ENCODE data around the gene CD47. TPM values are rescaled to one million over a fixed set of nuclear protein-coding genes. Genes with fewer than 3 reads are reported as not detected.
A peak's percentile ranks its signal among the peaks of the same experiment; 100 is the strongest.

Gene CD47
- total and polyA plus RNA-seq, 4 donors = 79.0 to 232 (median 94.3) TPM

GRCh38 chr3:108130236-108130635 lies 39.4 kb upstream of the CD47 start:
- Histone ChIP-seq H3K4me3 (ENCODE audit: low read depth, low read length) (no peak overlapping the region), H3K27ac (ENCODE audit: low read depth, low read length) (no peak overlapping the region), H3K4me1 (ENCODE audit: control insufficient read depth, insufficient read depth, low read length) (no peaks in the 10 kb centered on the region), H3K9me3 (ENCODE audit: control insufficient read depth, insufficient read depth, low read length) (no peaks in the 10 kb centered on the region), H3K36me3 (ENCODE audit: control insufficient read depth, insufficient read depth, low read length) (no peaks in the 10 kb centered on the region), H3K27me3 (ENCODE audit: control insufficient read depth, insufficient read depth, low read length) (no peaks in the 10 kb centered on the region)
- WGBS (ENCODE audit: insufficient coverage) = no CpG with 5 or more reads among the region's 4 CpGs
- DNase-seq (ENCODE audit: low read depth in 4 of 6, low spot score in 6 of 6) = no peak

- no peak overlapping the region for H3K4me3 ChIP-seq (ENCODE audit: low read depth, low read length)
- no peaks in the 10 kb centered on the region for H3K27me3 ChIP-seq (ENCODE audit: control insufficient read depth, insufficient read depth, low read length)
- H3K9me3 ChIP-seq (ENCODE audit: control insufficient read depth, insufficient read depth, low read length) = no peaks in the 10 kb centered on the region
- no peaks in the 10 kb centered on the region for H3K36me3 ChIP-seq (ENCODE audit: control insufficient read depth, insufficient read depth, low read length)
- 73% methylated on average over 6 of the region's 9 CpGs for WGBS (ENCODE audit: insufficient coverage)
- no peak for DNase-seq (ENCODE audit: low read depth in 4 of 6, low spot score in 6 of 6)
- H3K4me1 ChIP-seq (ENCODE audit: control insufficient read depth, insufficient read depth, low read length) = no peaks in the 10 kb centered on the region
- H3K27ac ChIP-seq (ENCODE audit: low read depth, low read length) = no peak overlapping the region
Observed at GRCh38 chr3:108127301-108127988, 36.6 kb upstream of the CD47 start.

GRCh38 chr3:108126348-108126747 lies 35.5 kb upstream of the CD47 start:
- no peaks in the 10 kb centered on the region for H3K4me1 ChIP-seq (ENCODE audit: control insufficient read depth, insufficient read depth, low read length)
- H3K4me3 ChIP-seq (ENCODE audit: low read depth, low read length) = no peak overlapping the region
- no peaks in the 10 kb centered on the region for H3K9me3 ChIP-seq (ENCODE audit: control insufficient read depth, insufficient read depth, low read length)
- DNase-seq (ENCODE audit: low read depth in 4 of 6, low spot score in 6 of 6) = no peak
- WGBS (ENCODE audit: insufficient coverage) = 100% methylated on average over 1 of the region's 1 CpG
- no peaks in the 10 kb centered on the region for H3K27me3 ChIP-seq (ENCODE audit: control insufficient read depth, insufficient read depth, low read length)
- H3K36me3 ChIP-seq (ENCODE audit: control insufficient read depth, insufficient read depth, low read length) = no peaks in the 10 kb centered on the region
- H3K27ac ChIP-seq (ENCODE audit: low read depth, low read length) = no peak overlapping the region

- no peak overlapping the region for H3K4me3 ChIP-seq (ENCODE audit: low read depth, low read length)
- H3K4me1 ChIP-seq (ENCODE audit: control insufficient read depth, insufficient read depth, low read length) = no peaks in the 10 kb centered on the region
- WGBS (ENCODE audit: insufficient coverage) = 60% methylated on average over 5 of the region's 6 CpGs
- no peaks in the 10 kb centered on the region for H3K27me3 ChIP-seq (ENCODE audit: control insufficient read depth, insufficient read depth, low read length)
- no peaks in the 10 kb centered on the region for H3K9me3 ChIP-seq (ENCODE audit: control insufficient read depth, insufficient read depth, low read length)
- no peak for DNase-seq (ENCODE audit: low read depth in 4 of 6, low spot score in 6 of 6)
- H3K36me3 ChIP-seq (ENCODE audit: control insufficient read depth, insufficient read depth, low read length) = no peaks in the 10 kb centered on the region
- H3K27ac ChIP-seq (ENCODE audit: low read depth, low read length) = no peak overlapping the region
Observed at GRCh38 chr3:108125550-108126071, 34.8 kb upstream of the CD47 start.

- Histone ChIP-seq H3K4me1 (ENCODE audit: control insufficient read depth, insufficient read depth, low read length) (no peaks in the 10 kb centered on the region), H3K36me3 (ENCODE audit: control insufficient read depth, insufficient read depth, low read length) (no peaks in the 10 kb centered on the region), H3K4me3 (ENCODE audit: low read depth, low read length) (no peak overlapping the region), H3K27me3 (ENCODE audit: control insufficient read depth, insufficient read depth, low read length) (no peaks in the 10 kb centered on the region), H3K27ac (ENCODE audit: low read depth, low read length) (no peak overlapping the region), H3K9me3 (ENCODE audit: control insufficient read depth, insufficient read depth, low read length) (no peaks in the 10 kb centered on the region)
- whole genome bisulfite sequencing (ENCODE audit: insufficient coverage) = no CpG with 5 or more reads among the region's 4 CpGs
- DNase-seq (ENCODE audit: low read depth in 4 of 6, low spot score in 6 of 6) = no peak
Observed at GRCh38 chr3:108125153-108125543, 34.3 kb upstream of the CD47 start.

- no peaks in the 10 kb centered on the region for H3K9me3 ChIP-seq (ENCODE audit: control insufficient read depth, insufficient read depth, low read length)
- peak in 1 of 6 donors; percentile 38 for DNase-seq (ENCODE audit: low read depth in 4 of 6, low spot score in 6 of 6)
- no peaks in the 10 kb centered on the region for H3K4me1 ChIP-seq (ENCODE audit: control insufficient read depth, insufficient read depth, low read length)
- H3K36me3 ChIP-seq (ENCODE audit: control insufficient read depth, insufficient read depth, low read length) = no peaks in the 10 kb centered on the region
- no peaks in the 10 kb centered on the region for H3K27me3 ChIP-seq (ENCODE audit: control insufficient read depth, insufficient read depth, low read length)
- no peak overlapping the region for H3K4me3 ChIP-seq (ENCODE audit: low read depth, low read length)
- H3K27ac ChIP-seq (ENCODE audit: low read depth, low read length) = no peak overlapping the region
- WGBS (ENCODE audit: insufficient coverage) = 41% methylated on average over 2 of the region's 10 CpGs
Observed at GRCh38 chr3:108124337-108125152, 33.7 kb upstream of the CD47 start.

- H3K4me3 ChIP-seq (ENCODE audit: low read depth, low read length) = no peak overlapping the region
- no peaks in the 10 kb centered on the region for H3K4me1 ChIP-seq (ENCODE audit: control insufficient read depth, insufficient read depth, low read length)
- 20% methylated on average over 3 of the region's 3 CpGs for WGBS (ENCODE audit: insufficient coverage)
- H3K36me3 ChIP-seq (ENCODE audit: control insufficient read depth, insufficient read depth, low read length) = no peaks in the 10 kb centered on the region
- no peak overlapping the region for H3K27ac ChIP-seq (ENCODE audit: low read depth, low read length)
- no peaks in the 10 kb centered on the region for H3K27me3 ChIP-seq (ENCODE audit: control insufficient read depth, insufficient read depth, low read length)
- H3K9me3 ChIP-seq (ENCODE audit: control insufficient read depth, insufficient read depth, low read length) = no peaks in the 10 kb centered on the region
- DNase-seq (ENCODE audit: low read depth in 4 of 6, low spot score in 6 of 6) = no peak
Observed at GRCh38 chr3:108123326-108123725, 32.5 kb upstream of the CD47 start.

GRCh38 chr3:108122276-108122675 lies 31.4 kb upstream of the CD47 start:
- H3K27me3 ChIP-seq (ENCODE audit: control insufficient read depth, insufficient read depth, low read length) = no peaks in the 10 kb centered on the region
- no peaks in the 10 kb centered on the region for H3K9me3 ChIP-seq (ENCODE audit: control insufficient read depth, insufficient read depth, low read length)
- no peaks in the 10 kb centered on the region for H3K36me3 ChIP-seq (ENCODE audit: control insufficient read depth, insufficient read depth, low read length)
- H3K27ac ChIP-seq (ENCODE audit: low read depth, low read length) = no peak overlapping the region
- DNase-seq (ENCODE audit: low read depth in 4 of 6, low spot score in 6 of 6) = no peak
- 50% methylated on average over 1 of the region's 3 CpGs for WGBS (ENCODE audit: insufficient coverage)
- no peaks in the 10 kb centered on the region for H3K4me1 ChIP-seq (ENCODE audit: control insufficient read depth, insufficient read depth, low read length)
- H3K4me3 ChIP-seq (ENCODE audit: low read depth, low read length) = no peak overlapping the region

- Histone ChIP-seq H3K9me3 (ENCODE audit: control insufficient read depth, insufficient read depth, low read length) (no peaks in the 10 kb centered on the region), H3K27ac (ENCODE audit: low read depth, low read length) (no peak overlapping the region), H3K27me3 (ENCODE audit: control insufficient read depth, insufficient read depth, low read length) (no peaks in the 10 kb centered on the region), H3K36me3 (ENCODE audit: control insufficient read depth, insufficient read depth, low read length) (no peaks in the 10 kb centered on the region), H3K4me1 (ENCODE audit: control insufficient read depth, insufficient read depth, low read length) (no peaks in the 10 kb centered on the region), H3K4me3 (ENCODE audit: low read depth, low read length) (no peak overlapping the region)
- 94% methylated on average over 2 of the region's 3 CpGs for WGBS (ENCODE audit: insufficient coverage)
- DNase-seq (ENCODE audit: low read depth in 4 of 6, low spot score in 6 of 6) = no peak
Observed at GRCh38 chr3:108119398-108120104, 28.7 kb upstream of the CD47 start.
